SK-N-SH treated with all-trans-retinoic acid at 6 μM for 48 hours (cell line): ENCODE data around the gene GPRC5B.
A peak's percentile ranks its signal among the peaks of the same experiment; 100 is the strongest.

Experiments used
- ATAC-seq: fragments of 200-7000 bp; cut with Tn5 transposase; 3 replicates; pipeline ENCODE4 v1.9.1; 2020; ENCODE audit warnings: mild to moderate bottlenecking, moderate library complexity
- ARNTL ChIP-seq: fragments of 450-650 bp; formaldehyde crosslinking; IDR thresholded peaks from 2 replicates; pipeline ENCODE4 v1.5.0; 2020; ENCODE audit warnings: low read depth, mild to moderate bottlenecking, moderate library complexity, borderline replicate concordance
- BACH2 ChIP-seq: fragments of 250-450 bp; sonication (Bioruptor Pico); IDR thresholded peaks from 2 replicates; pipeline ENCODE4 v1.9.0; 2021; ENCODE audit warnings: mild to moderate bottlenecking, borderline replicate concordance
- CREB5 ChIP-seq: fragments of 250-450 bp; sonication (Bioruptor Pico); IDR thresholded peaks from 2 replicates; pipeline ENCODE4 v1.5.1; 2020; ENCODE audit warnings: low read depth, mild to moderate bottlenecking, moderate library complexity
- ESRRG ChIP-seq: fragments of 250-450 bp; sonication (Bioruptor Pico); IDR thresholded peaks from 2 replicates; pipeline ENCODE4 v1.6.1; 2021; ENCODE audit warnings: mild to moderate bottlenecking
- GLIS3 ChIP-seq: fragments of 250-450 bp; sonication (Bioruptor Pico); IDR thresholded peaks from 2 replicates; pipeline ENCODE4 v1.5.0; 2020; ENCODE audit warnings: mild to moderate bottlenecking, moderate library complexity
- ISL1 ChIP-seq: fragments of 250-450 bp; sonication (Bioruptor Pico); IDR thresholded peaks from 2 replicates; pipeline ENCODE4 v2.1.2; 2022; ENCODE audit warnings: mild to moderate bottlenecking, moderate library complexity
- OSR1 ChIP-seq: fragments of 250-450 bp; sonication (Bioruptor Pico); IDR thresholded peaks from 2 replicates; pipeline ENCODE4 v1.8.0; 2022; ENCODE audit warnings: moderate library complexity, mild to moderate bottlenecking, inconsistent platforms
- PATZ1 ChIP-seq: fragments of 250-450 bp; sonication (Bioruptor Pico); IDR thresholded peaks from 2 replicates; pipeline ENCODE4 v1.8.0; 2020; ENCODE audit warnings: mild to moderate bottlenecking, moderate library complexity, borderline replicate concordance
- POU6F1 ChIP-seq: fragments of 250-450 bp; sonication (Bioruptor Pico); IDR thresholded peaks from 2 replicates; pipeline ENCODE4 v1.8.0; 2021; ENCODE audit warnings: low read depth, mild to moderate bottlenecking, moderate library complexity, borderline replicate concordance
- PPARA ChIP-seq: fragments of 250-450 bp; sonication (Bioruptor Pico); IDR thresholded peaks from 2 replicates; pipeline ENCODE4 v1.5.0; 2020; ENCODE audit warnings: mild to moderate bottlenecking, borderline replicate concordance
- SNAI2 ChIP-seq: fragments of 250-450 bp; sonication (Bioruptor Pico); IDR thresholded peaks from 2 replicates; pipeline ENCODE4 v1.5.0; 2020; ENCODE audit warnings: mild to moderate bottlenecking, moderate library complexity
- TCF4 ChIP-seq: fragments of 250-450 bp; sonication (Bioruptor Pico); IDR thresholded peaks from 2 replicates; pipeline ENCODE4 v1.8.0; 2021; ENCODE audit warnings: mild to moderate bottlenecking, moderate library complexity, borderline replicate concordance
- TOX ChIP-seq: fragments of 250-450 bp; sonication (Bioruptor Pico); IDR thresholded peaks from 2 replicates; pipeline ENCODE4 v1.8.0; 2021; ENCODE audit warnings: mild to moderate bottlenecking, moderate library complexity, borderline replicate concordance
- TSHZ2 ChIP-seq: fragments of 250-450 bp; sonication (Bioruptor Pico); IDR thresholded peaks from 2 replicates; pipeline ENCODE4 v1.5.0; 2020; ENCODE audit warnings: mild to moderate bottlenecking, moderate library complexity
- ZC3H10 ChIP-seq: fragments of 250-450 bp; sonication (Bioruptor Pico); IDR thresholded peaks from 2 replicates; pipeline ENCODE4 v1.5.1; 2021; ENCODE audit warnings: mild to moderate bottlenecking, moderate library complexity
- ZFP3 ChIP-seq: fragments of 250-450 bp; sonication (Bioruptor Pico); IDR thresholded peaks from 2 replicates; pipeline ENCODE4 v1.5.0; 2020; ENCODE audit warnings: mild to moderate bottlenecking, moderate library complexity
- ZFP30 ChIP-seq: fragments of 450-650 bp; formaldehyde crosslinking; IDR thresholded peaks from 2 replicates; pipeline ENCODE4 v1.5.0; 2022; ENCODE audit warnings: mild to moderate bottlenecking, moderate library complexity
- ZNF70 ChIP-seq: fragments of 450-650 bp; formaldehyde crosslinking; IDR thresholded peaks from 2 replicates; pipeline ENCODE4 v1.5.0; 2020; ENCODE audit warnings: mild to moderate bottlenecking, moderate library complexity
- ZNF8 ChIP-seq: fragments of 450-650 bp; formaldehyde crosslinking; IDR thresholded peaks from 2 replicates; pipeline ENCODE4 v1.5.0; 2020; ENCODE audit warnings: mild to moderate bottlenecking, moderate library complexity

GPRC5B gene

GRCh38 chr16:19884611-19885450 lies at the start of gene GPRC5B:
GPRC5B (minus strand) TSS chr16:19884848; CDS start chr16:19872845, 12,003 bp downstream.
- TF ChIP-seq PPARA (CRISPR knock-in tag) (no peak), ARNTL (CRISPR knock-in tag) (no peak), ISL1 (CRISPR knock-in tag) (no peak), PATZ1 (CRISPR knock-in tag) (no peak), ZC3H10 (no peak), ZFP3 (no peak)
- peak; percentile 63 for ATAC-seq

- ATAC-seq: no peak
- TF ChIP-seq PPARA (CRISPR knock-in tag): no peak
- no peak for TF ChIP-seq ZC3H10
- TF ChIP-seq TOX (CRISPR knock-in tag): no peak
- TF ChIP-seq ESRRG (CRISPR knock-in tag): no peak
- no peak for TF ChIP-seq TCF4
- no peak for TF ChIP-seq ISL1 (CRISPR knock-in tag)
- TF ChIP-seq OSR1: no peak
- no peak for TF ChIP-seq BACH2 (CRISPR knock-in tag)
- no peak for TF ChIP-seq ZFP3
- no peak for TF ChIP-seq SNAI2 (CRISPR knock-in tag)
- TF ChIP-seq GLIS3: no peak
Measured at GRCh38 chr16:19933740-19934139, 49.1 kb upstream of the GPRC5B start.

GRCh38 chr16:19929062-19929511 lies 44.4 kb upstream of the GPRC5B start:
- ATAC-seq: no peak
- TF ChIP-seq TCF4 (peak; percentile 61; the same call in 1 of the 2 replicates), PPARA (CRISPR knock-in tag) (no peak), PATZ1 (CRISPR knock-in tag) (no peak), ZFP3 (no peak), ESRRG (CRISPR knock-in tag) (no peak)

- ATAC-seq: no peak
- TF ChIP-seq ARNTL (CRISPR knock-in tag): no peak
- no peak for TF ChIP-seq TCF4
- no peak for TF ChIP-seq POU6F1 (CRISPR knock-in tag)
- no peak for TF ChIP-seq ZNF70 (CRISPR knock-in tag)
- TF ChIP-seq CREB5: no peak
- TF ChIP-seq ISL1 (CRISPR knock-in tag): no peak
- TF ChIP-seq TSHZ2 (CRISPR knock-in tag): no peak
- TF ChIP-seq OSR1: no peak
- no peak for TF ChIP-seq SNAI2 (CRISPR knock-in tag)
- no peak for TF ChIP-seq ZFP30 (CRISPR knock-in tag)
- no peak for TF ChIP-seq PPARA (CRISPR knock-in tag)
- TF ChIP-seq ZNF8: no peak
Measured at GRCh38 chr16:19928432-19928831, 43.8 kb upstream of the GPRC5B start.
